Epithelial cell of prostate (primary cell): ENCODE measurements around the gene LRIG1.

ENCODE experiments used
- DNase-seq: peaks from one replicate; pipeline ENCODE4 v3.0.0-alpha.2; 2011; ENCODE audit warnings: low read depth, low spot score
- H3K27ac ChIP-seq: fragments of 450-650 bp; 2 replicates; pipeline ENCODE4 v1.5.1; 2017; ENCODE audit warnings: mild to moderate bottlenecking

Gene LRIG1

GRCh38 chr3:66472313-66473134, 28.3 kb downstream of the LRIG1 start:
- DNase-seq = peak; percentile 87
- H3K27ac ChIP-seq = peak overlapping the region; percentile 72

DNA sequence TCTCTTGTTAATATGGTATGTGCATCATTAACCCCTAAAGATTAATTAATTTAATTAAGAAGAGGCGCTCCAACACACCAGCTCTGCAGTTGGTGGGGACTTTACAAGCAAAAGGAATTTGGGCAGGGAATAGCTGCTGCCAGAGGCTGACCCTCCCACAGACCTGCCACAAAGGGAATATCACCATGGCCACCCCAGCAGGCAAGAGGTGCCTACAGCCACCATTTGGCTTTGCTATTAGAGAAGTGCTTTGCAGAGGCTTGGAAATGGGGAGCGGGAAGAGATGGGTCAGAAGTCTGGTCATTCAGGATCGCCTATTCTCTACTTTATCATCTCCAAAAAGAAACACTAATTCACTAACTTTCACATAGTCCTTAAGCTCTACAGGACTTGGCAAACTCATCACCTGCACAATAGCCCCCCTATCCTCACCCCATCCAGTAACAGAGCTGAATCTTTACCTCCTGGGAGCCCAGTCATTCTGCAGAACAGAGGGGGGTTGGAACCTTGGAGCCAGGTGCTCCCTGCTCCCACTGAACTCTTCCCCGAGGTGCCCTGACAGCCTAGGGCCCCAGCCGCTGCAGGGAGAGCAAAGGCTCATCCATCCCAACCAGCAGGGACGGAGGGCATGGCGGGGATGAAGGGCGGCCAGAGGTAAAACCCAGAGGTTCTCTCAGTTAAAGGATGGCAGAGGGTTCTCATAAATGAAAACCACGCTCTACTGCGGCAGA, 29.7 kb downstream of the LRIG1 start:
- no peak for DNase-seq

GRCh38 chr3:66470285-66470684, 30.5 kb downstream of the LRIG1 start:
- H3K27ac ChIP-seq = no peak overlapping the region
- no peak for DNase-seq

More for the DNA sequence above, 29.7 kb downstream of the LRIG1 start:
- no peak overlapping the region for H3K27ac ChIP-seq

DNA sequence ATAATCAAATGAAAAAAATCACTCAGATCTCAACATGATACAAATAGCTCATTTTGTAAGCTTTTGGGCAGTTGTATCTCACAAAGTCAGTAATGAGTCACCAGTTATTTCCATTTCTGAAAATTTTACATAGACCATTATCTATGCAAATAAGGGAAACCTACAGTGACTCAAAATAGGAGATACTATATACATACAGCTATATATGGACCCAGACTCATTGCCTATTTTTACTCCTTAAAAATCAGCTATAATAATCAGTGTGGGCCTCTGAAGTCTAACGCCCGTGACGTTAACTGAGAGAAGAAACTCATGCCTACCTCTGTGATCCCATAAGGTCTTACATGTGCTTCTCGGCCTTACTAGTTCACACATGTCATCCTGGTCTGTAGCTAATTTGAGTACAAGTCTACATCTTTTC, 31.6 kb downstream of the LRIG1 start:
- DNase-seq = no peak
- no peak overlapping the region for H3K27ac ChIP-seq

- DNase-seq = no peak
- no peak overlapping the region for H3K27ac ChIP-seq
Observed at GRCh38 chr3:66467996-66468735, 32.7 kb downstream of the LRIG1 start.

DNA sequence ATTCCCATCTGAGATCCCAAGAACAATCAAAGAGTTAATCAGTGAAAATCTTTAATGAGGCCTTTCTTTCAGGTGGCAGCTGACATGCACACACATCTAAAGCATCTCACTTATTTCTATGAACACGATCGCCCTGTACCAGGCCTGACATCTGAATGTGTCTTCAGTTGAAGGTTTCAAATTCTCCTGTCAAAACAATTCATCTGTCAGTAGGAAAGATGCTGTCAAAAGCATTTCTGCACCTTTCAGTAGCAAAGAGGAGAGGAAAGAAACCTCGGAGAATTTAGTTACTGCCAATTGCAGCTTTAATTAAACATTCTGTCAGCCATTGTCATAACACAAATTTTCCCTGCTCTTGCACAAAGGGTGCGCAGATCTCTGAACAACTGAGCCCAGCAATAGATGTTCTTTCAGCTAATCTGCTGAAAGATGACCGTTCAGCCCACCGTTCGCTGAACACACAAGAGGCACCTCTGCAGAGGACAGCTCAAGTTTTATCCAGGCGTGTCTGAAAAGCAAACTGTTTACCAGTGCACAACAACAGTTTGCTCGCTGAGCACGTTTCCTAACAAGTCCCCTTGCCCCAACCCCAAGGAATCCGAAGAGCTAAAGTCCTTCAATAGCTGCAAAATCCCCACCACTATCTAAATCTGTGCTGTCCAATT, 34.1 kb downstream of the LRIG1 start:
- H3K27ac ChIP-seq = no peak overlapping the region
- no peak for DNase-seq

GRCh38 chr3:66465587-66465986, 35.2 kb downstream of the LRIG1 start:
- no peak overlapping the region for H3K27ac ChIP-seq
- DNase-seq = no peak

DNA sequence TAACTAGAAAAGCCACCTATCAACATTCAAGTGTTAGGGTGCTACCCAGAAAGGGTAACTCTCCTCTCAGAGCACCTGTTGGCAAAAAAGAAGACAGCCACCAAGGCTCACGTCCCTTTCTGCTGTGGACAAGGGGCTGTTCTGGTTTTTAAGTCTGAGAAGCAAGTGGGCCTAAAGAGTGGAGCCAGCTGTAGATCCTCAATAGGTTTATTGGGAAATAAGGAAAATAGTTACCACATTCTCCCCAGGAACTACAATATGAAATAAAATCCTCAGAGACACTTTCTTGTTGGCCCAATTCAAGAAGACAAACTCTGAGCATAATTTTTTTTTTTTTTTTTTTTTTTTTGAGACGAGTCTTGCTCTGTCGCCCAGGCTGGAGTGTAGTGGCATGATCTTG, 35.8 kb downstream of the LRIG1 start:
- DNase-seq = no peak
- no peak overlapping the region for H3K27ac ChIP-seq

DNA sequence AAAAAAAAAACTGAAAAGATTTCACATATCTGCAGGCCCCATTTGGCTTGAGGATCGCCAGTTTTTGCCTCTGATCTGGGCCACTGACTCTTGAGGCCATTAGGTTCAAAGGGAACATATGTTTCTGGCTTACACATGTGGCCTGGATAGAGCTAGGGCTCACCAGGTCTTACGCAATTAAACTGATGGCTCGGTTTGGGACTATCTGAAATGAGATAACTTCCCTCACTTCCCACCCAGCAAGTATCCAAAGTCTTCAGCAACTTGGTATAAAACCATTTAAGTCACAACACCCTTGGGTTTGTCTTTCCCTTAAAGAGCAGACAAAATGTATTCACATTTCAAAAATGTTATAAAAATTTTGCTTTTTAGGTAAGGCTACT, 36.3 kb downstream of the LRIG1 start:
- H3K27ac ChIP-seq = no peak overlapping the region
- no peak for DNase-seq

DNA sequence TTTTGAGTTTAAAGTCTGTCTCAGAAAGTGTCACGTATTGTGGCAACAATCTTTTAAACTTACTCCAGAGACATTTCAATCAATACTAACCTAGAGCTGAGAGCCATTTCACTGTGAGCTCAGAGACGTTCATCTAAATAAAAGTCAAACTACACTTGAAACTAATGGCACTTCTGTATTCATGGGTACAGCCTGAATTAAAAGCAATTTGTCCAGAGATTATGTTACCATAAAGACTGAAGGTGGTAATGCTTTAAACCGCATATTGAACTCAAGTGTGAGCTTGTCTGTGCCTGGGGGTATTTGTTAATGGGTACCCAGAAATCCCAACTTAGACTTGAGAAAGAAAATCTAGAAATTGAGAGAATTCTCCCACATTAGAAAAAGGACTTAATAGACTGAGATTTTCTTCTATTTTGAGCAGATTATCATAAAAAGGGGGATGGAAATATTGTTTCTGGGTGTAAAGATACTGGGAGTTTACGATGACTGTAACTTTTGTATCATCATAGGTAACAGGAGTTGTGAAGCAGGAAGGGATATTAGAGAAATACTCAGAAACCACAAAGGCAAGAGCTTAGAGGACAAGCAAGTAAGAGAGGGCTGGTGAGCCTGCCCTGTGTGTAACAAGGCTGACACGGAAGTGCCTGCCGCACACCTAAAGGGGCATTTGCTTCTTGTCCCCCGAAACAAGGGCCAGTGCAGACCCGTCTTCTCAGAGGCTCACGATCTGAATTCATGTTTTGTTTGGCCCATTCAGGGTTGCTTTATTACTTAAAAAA, 36.9 kb downstream of the LRIG1 start:
- no peak for DNase-seq
- H3K27ac ChIP-seq = no peak overlapping the region

GRCh38 chr3:66463054-66463631, 37.7 kb downstream of the LRIG1 start:
- DNase-seq = no peak
- no peak overlapping the region for H3K27ac ChIP-seq

DNA sequence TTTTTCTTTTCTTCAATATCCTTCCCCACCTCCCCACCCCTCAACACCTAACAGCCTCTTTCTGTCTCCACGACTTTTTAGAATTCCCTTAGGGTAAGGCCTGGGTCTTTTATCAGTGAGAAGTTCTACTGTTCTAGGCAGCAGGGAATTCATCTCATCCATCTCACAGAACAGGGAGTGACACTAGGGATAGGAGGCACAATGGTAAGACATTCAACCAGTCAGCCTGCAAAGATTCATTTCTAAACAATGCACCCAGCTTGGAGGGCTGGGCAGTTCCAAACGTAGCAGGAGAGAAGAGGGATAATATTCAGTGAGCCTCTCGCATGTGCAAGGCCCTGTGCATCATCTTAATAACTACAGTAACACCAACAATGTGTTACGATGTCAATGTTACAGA, 43.6 kb downstream of the LRIG1 start:
- H3K27ac ChIP-seq = no peak overlapping the region
- no peak for DNase-seq

- no peak overlapping the region for H3K27ac ChIP-seq
- no peak for DNase-seq
Observed at GRCh38 chr3:66456711-66457173, 44.1 kb downstream of the LRIG1 start.

GRCh38 chr3:66454464-66454859, 46.4 kb downstream of the LRIG1 start:
- no peak overlapping the region for H3K27ac ChIP-seq
- DNase-seq = no peak

DNA sequence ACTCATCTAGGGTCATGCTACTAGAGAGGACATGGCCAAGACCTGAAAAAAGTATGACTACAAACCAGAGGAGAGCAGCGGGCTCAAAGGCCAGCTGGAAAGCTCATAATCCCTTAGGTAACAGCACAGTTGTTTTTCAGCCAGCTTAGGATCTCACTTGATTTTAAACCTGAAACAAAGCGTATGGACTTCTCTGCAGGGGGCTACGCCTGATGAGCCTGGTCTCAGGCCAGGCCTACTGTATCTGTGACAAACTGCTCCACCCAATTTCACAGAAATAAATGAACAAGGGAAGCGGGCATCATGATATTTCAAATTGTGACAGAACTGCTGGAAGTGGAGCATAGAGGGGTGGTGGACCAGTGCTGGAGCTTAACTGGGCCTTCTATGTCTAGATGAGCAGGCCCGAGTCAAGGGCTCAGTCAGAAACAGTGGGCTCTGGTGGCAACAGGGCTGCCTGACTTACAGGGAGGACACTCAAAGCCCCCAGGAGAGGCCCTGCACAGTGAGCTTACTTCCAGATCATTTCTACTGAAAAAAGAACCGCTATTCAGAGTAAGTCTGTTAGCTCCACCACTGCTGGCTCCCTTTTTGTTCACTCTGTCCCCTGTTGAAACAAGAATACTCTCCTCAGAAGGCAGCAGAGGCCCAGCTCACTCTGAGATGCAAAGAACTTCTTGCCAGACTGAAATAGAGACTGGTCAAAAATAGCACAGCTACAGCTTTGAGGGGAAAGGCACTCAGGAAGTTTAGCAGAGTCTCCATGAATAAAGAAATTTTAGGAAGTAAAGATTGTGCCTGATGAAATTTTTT, 47.0 kb downstream of the LRIG1 start:
- DNase-seq = no peak

DNA sequence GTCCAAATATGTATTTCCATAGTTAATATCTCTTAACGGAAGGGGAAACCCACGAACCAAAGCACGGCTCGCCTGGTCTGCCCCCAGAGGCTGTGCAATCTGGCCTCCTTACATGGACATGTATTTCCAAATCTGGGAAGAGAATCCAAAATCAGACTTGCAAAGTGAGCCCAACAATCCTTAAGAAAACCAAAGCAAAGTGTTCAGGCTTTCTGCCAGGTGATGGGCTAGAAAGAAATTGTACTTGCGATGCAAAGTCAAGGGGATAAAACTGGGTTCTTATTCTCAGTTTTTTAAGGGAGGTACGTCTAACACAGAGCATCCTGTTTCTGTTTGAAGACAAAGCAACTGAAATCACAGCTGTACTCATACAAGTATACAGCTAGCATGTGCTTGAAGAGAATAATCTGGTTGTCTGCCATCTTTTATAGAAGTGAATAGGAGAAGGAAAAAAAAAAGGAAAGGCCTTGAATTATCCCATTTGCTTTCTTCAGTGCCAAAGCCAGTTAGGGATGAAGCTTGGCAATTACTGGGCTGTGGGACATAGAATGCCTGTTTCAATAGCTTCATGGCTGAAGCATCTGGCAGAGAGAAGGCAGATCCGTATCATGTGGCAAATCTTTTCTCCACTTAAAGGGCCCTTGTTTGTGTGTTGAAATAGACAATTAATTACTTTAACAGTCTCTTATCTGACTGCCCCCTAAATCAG, 48.4 kb downstream of the LRIG1 start:
- no peak overlapping the region for H3K27ac ChIP-seq

More for the DNA sequence above, 47.0 kb downstream of the LRIG1 start:
- no peak overlapping the region for H3K27ac ChIP-seq

DNA sequence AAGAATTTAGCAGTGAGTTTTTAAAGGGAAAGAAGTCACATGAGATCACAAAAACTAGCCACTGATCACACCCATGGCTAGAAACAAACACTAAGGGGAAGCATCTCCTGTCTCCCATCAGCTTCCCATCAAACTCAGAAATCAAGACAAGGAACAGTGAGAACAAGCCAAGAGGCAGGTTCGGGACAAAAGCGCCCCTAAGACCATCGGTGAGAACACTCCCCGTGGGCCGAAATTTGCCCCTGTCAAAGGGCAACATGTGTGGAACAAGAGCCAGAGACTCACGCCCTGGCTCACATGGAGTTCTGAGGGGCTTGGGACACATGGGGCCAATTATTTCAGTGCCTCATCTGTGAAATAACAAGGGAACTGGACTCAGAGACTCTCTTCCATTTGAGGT, 49.1 kb downstream of the LRIG1 start:
- no peak overlapping the region for H3K27ac ChIP-seq
- no peak for DNase-seq

More for the DNA sequence above, 48.4 kb downstream of the LRIG1 start:
- no peak for DNase-seq
